Tibial nerve (tissue), 4 donors: ENCODE results near the gene NTRK2.

Experiments used
- EP300 ChIP-seq, 2 donors: sonication (generic); formaldehyde crosslinking; IDR thresholded peaks; one replicate each; pipeline ENCODE4 v1.6.1; 2017; ENCODE audit warnings: antibody characterized with exemption in 2 of 2, mild to moderate bottlenecking in 1 of 2
- TF ChIP-seq, protein P1 (sequence below), 5 experiments: fragments of 200-600 bp in 3 of 5; fragments of 450-650 bp in 2 of 5; sonication (generic) in 3 of 5; IDR thresholded peaks; one replicate each; pipeline ENCODE4 v1.5.1; 2016 to 2019; ENCODE audit warnings: antibody characterized with exemption in 5 of 5, mild to moderate bottlenecking in 3 of 5, moderate library complexity in 2 of 5

DNA sequence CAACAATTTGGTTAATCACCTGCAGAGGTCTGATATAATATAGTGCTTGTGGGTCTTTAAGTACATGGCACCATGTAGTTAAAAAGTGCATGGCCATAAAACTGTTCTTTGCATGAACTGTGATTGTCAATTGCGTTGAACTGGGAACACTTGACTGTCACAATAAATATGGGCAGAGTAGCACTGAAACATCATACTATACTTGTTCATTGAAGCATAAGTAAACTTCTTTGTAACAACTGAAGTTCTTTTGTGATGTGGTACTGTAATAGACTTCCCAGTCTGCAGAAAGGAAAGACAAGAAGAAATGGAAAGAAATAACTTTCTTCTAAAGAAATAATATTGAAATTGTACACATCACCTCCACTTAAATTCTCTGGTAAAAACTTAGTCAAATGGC is 9.8 kb upstream of the NTRK2 start:
- TF ChIP-seq, protein P1, sequence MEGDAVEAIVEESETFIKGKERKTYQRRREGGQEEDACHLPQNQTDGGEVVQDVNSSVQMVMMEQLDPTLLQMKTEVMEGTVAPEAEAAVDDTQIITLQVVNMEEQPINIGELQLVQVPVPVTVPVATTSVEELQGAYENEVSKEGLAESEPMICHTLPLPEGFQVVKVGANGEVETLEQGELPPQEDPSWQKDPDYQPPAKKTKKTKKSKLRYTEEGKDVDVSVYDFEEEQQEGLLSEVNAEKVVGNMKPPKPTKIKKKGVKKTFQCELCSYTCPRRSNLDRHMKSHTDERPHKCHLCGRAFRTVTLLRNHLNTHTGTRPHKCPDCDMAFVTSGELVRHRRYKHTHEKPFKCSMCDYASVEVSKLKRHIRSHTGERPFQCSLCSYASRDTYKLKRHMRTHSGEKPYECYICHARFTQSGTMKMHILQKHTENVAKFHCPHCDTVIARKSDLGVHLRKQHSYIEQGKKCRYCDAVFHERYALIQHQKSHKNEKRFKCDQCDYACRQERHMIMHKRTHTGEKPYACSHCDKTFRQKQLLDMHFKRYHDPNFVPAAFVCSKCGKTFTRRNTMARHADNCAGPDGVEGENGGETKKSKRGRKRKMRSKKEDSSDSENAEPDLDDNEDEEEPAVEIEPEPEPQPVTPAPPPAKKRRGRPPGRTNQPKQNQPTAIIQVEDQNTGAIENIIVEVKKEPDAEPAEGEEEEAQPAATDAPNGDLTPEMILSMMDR (IDR thresholded peaks at IDR 0.05), result no peak
- TF ChIP-seq EP300 (IDR thresholded peaks at IDR 0.05), result no peak
